GM12878 (cell line): ENCODE measurements around the gene NIPAL4. TPM values are rescaled to one million over a fixed set of nuclear protein-coding genes. Genes with fewer than 3 reads are reported as not detected.

Experiments
- ATAC-seq: fragments of 200-7000 bp; cut with Tn5 transposase; 3 replicates; pipeline ENCODE4 v1.9.1; 2020; ENCODE audit warnings: mild to moderate bottlenecking, moderate library complexity
- BruUV-seq: library from RNA; stranded (reverse); fragments of 400-500 nt; replicated peaks from 2 replicates; lab custom pipeline; 2021; lab: Mats Ljungman, UMichigan
- CTCF ChIA-PET: fragments of 300-600 bp; sonication (Branson Sonifier 250); formaldehyde crosslinking; extraction: SDS; loops from one replicate; lab custom pipeline; 2021; ENCODE audit warnings: inconsistent platforms; lab: Yijun Ruan, JAX
- POLR2A ChIA-PET: fragments of 350-600 bp; formaldehyde crosslinking; extraction: SDS; loops from one replicate; lab custom pipeline; 2021; ENCODE audit warnings: inconsistent platforms; lab: Charles Lee
- RAD21 ChIA-PET: fragments of 300-600 bp; sonication (Branson Sonifier 250); formaldehyde crosslinking; loops from one replicate; lab custom pipeline; 2023; ENCODE audit warnings: antibody characterized with exemption; ENCODE audit not compliant: unreplicated experiment; lab: Charles Lee
- SMC1A ChIA-PET: fragments of 300-600 bp; sonication (Branson Sonifier 250); formaldehyde crosslinking; loops from one replicate; lab custom pipeline; 2023; ENCODE audit not compliant: unreplicated experiment, uncharacterized antibody; lab: Charles Lee
- DNase-seq: peaks from one replicate; pipeline ENCODE4 v3.0.0-alpha.2; 2011; ENCODE audit warnings: low read depth, low spot score
- FAIRE-seq: peaks from 3 replicates; lab custom pipeline; 2011; peaks lifted over from hg19 to GRCh38; lab: Jason Lieb, UNC
- H2AFZ ChIP-seq: 2 replicates; pipeline ENCODE4 v1.6.0; 2011; ENCODE audit warnings: low read depth, low read length, control low read depth; ENCODE audit not compliant: control insufficient read depth
- H3K27ac ChIP-seq: 2 replicates; pipeline ENCODE4 v1.5.1; 2011; ENCODE audit warnings: control low read depth; ENCODE audit not compliant: control insufficient read depth, insufficient read depth
- H3K27me3 ChIP-seq, 2 experiments: replicated peaks in 1 of 2; 2 replicates each; pipeline versions ENCODE4 v1.6.0 to v1.6.1; 2011; ENCODE audit warnings: low read length in 1 of 2; ENCODE audit not compliant: control insufficient read depth in 2 of 2, insufficient read depth in 2 of 2
- H3K36me3 ChIP-seq, 2 experiments: 2 replicates each; pipeline ENCODE4 v1.5.1; 2011; ENCODE audit warnings: low read length in 1 of 2; ENCODE audit not compliant: control insufficient read depth in 2 of 2, insufficient read depth in 2 of 2
- H3K4me1 ChIP-seq: 2 replicates; pipeline ENCODE4 v1.6.1; 2011; ENCODE audit warnings: mild to moderate bottlenecking, low read length, moderate library complexity, mixed read lengths; ENCODE audit not compliant: control insufficient read depth, insufficient read depth
- H3K4me2 ChIP-seq: 2 replicates; pipeline ENCODE4 v1.6.0; 2011; ENCODE audit warnings: control low read depth; ENCODE audit not compliant: control insufficient read depth, insufficient read depth
- H3K4me3 ChIP-seq: fragments of 200-600 bp; sonication (generic); 2 replicates; pipeline ENCODE4 v1.5.1; 2016
- H3K79me2 ChIP-seq: 2 replicates; pipeline ENCODE4 v1.6.0; 2011; ENCODE audit warnings: low read length; ENCODE audit not compliant: control insufficient read depth, insufficient read depth
- H3K9ac ChIP-seq: 2 replicates; pipeline ENCODE4 v1.8.0; 2011; ENCODE audit warnings: low read length, control low read depth, mixed read lengths; ENCODE audit not compliant: control insufficient read depth, insufficient read depth
- H3K9me3 ChIP-seq: replicated peaks from 3 replicates; pipeline ENCODE4 v1.5.1; 2011; ENCODE audit warnings: mild to moderate bottlenecking, low read length; ENCODE audit not compliant: control insufficient read depth, insufficient read depth
- H4K20me1 ChIP-seq: 2 replicates; pipeline ENCODE4 v1.6.0; 2011; ENCODE audit not compliant: control insufficient read depth, insufficient read depth
- CHD1 ChIP-seq: IDR thresholded peaks from 2 replicates; pipeline ENCODE4 v1.6.1; 2012; ENCODE audit warnings: low read depth, low read length, improper control_type of control experiment
- DPF2 ChIP-seq: fragments of 450-650 bp; IDR thresholded peaks from 2 replicates; pipeline ENCODE4 v1.6.1; 2017; ENCODE audit warnings: mild to moderate bottlenecking
- ESRRA ChIP-seq: IDR thresholded peaks from 2 replicates; pipeline ENCODE4 v1.6.1; 2012; ENCODE audit warnings: mild to moderate bottlenecking, low read length, improper control_type of control experiment
- ETV6 ChIP-seq, 2 experiments: fragments of 450-650 bp in 1 of 2; IDR thresholded peaks in 1 of 2; conservative IDR thresholded peaks in 1 of 2; 2 replicates each; pipeline ENCODE4 v1.6.1; 2014; ENCODE audit warnings: antibody characterized with exemption in 1 of 2, borderline replicate concordance in 1 of 2, low read depth in 1 of 2, mild to moderate bottlenecking in 1 of 2, moderate library complexity in 1 of 2
- PRDM15 ChIP-seq: fragments of 450-650 bp; formaldehyde crosslinking; IDR thresholded peaks from 2 replicates; pipeline ENCODE4 v1.4.0; 2020; ENCODE audit warnings: mild to moderate bottlenecking, moderate library complexity
- RB1 ChIP-seq: fragments of 450-650 bp; formaldehyde crosslinking; IDR thresholded peaks from 2 replicates; pipeline ENCODE4 v1.6.1; 2017; ENCODE audit warnings: mild to moderate bottlenecking, borderline replicate concordance
- SIX5 ChIP-seq: IDR thresholded peaks from 2 replicates; pipeline ENCODE4 v1.6.1; 2011; ENCODE audit warnings: mild to moderate bottlenecking, low read depth, low read length, moderate library complexity; ENCODE audit not compliant: severe bottlenecking
- SMARCA5 ChIP-seq: fragments of 450-650 bp; IDR thresholded peaks from 2 replicates; pipeline ENCODE4 v1.6.1; 2017; ENCODE audit warnings: mild to moderate bottlenecking
- TAF1 ChIP-seq: IDR thresholded peaks from 2 replicates; pipeline ENCODE4 v1.6.1; 2011; ENCODE audit warnings: mild to moderate bottlenecking, low read depth, low read length, borderline replicate concordance
- TCF12 ChIP-seq: IDR thresholded peaks from 2 replicates; pipeline ENCODE4 v1.6.1; 2011; ENCODE audit warnings: low read depth, mild to moderate bottlenecking, low read length
- TCF3 ChIP-seq: IDR thresholded peaks from 2 replicates; pipeline ENCODE4 v1.6.1; 2012; ENCODE audit warnings: low read depth, mild to moderate bottlenecking, low read length, borderline replicate concordance; ENCODE audit not compliant: insufficient read depth
- WRNIP1 ChIP-seq: IDR thresholded peaks from 2 replicates; pipeline ENCODE4 v1.6.1; 2011; ENCODE audit warnings: low read depth, low read length, improper control_type of control experiment, borderline replicate concordance
- ZNF687 ChIP-seq: fragments of 450-650 bp; IDR thresholded peaks from 2 replicates; pipeline ENCODE4 v1.6.1; 2017; ENCODE audit warnings: mild to moderate bottlenecking, moderate library complexity
- WGBS: methylation state at CpG from one replicate; pipeline ENCODE4 v1.1.6; 2016; ENCODE audit warnings: low lambda C conversion rate; ENCODE audit not compliant: insufficient replicate concordance, insufficient coverage; ENCODE audit errors: missing lambda C conversion rate; 5-methylcytosine and 5-hydroxymethylcytosine counted together
- in situ Hi-C: fragments of 300-500 bp; cut with MboI; formaldehyde crosslinking; loops from 9 replicates; pipeline ENCODE4 v1.14.3; 2018; ENCODE audit warnings: mixed read lengths
- intact Hi-C: fragments of 100-400 bp; cut with micrococcal nuclease; formaldehyde crosslinking; loops from one replicate; pipeline ENCODE4 v1.14.2; 2022; ENCODE audit not compliant: unreplicated experiment
- polyA plus RNA-seq, 11 experiments: library from polyadenylated mRNA; depleted of rRNA in 4 of 11; unstranded in 6 of 11; stranded (reverse) in 5 of 11; fragments of >200 nt; fragmentation: Nextera tagmentation in 4 of 11; fragmentation: Illumina TruSeq in 1 of 11; extraction: Ambion mirVana in 4 of 11; extraction: Trizol in 1 of 11; gene quantifications; 1 replicate in 1 of 11; 2 replicates in 10 of 11; pipeline versions ENCODE4 v1.2.1 to v1.2.3, GENCODE V29; 2011 to 2016; ENCODE audit warnings: inconsistent platforms in 2 of 11, missing spikeins in 2 of 11, low read depth in 1 of 11
- total RNA-seq, 4 experiments: library from RNA; depleted of rRNA in 3 of 4; stranded (reverse); fragments of >200 nt in 3 of 4; fragmentation: Illumina TruSeq in 1 of 4; extraction: Trizol in 1 of 4; gene quantifications; 2 replicates each; pipeline versions ENCODE4 v1.2.1 to v1.2.3, GENCODE V29; 2013 to 2021

NIPAL4 gene
- total and polyA plus RNA-seq, 10 of the 15 experiments (the other 5 are each of a cell fraction or from before 2014, with no cell fraction given), result 0.11 to 15.5 (median 5.9) TPM

GRCh38 chr5:157473383-157474320 is 13.6 kb downstream of the NIPAL4 start:
- DNase-seq (no peak), FAIRE-seq (no peak)
- RAD21 ChIA-PET, result interaction anchor here (1.2 to 8.3 kb wide), 2 partner anchors 12 to 41 kb away, joined by 3 to 93 read pairs; no protein-coding TSS in a partner anchor

More at GRCh38 chr5:157473383-157474320, 13.6 kb downstream of the NIPAL4 start:
- Histone ChIP-seq H3K27me3 (no peaks in the 10 kb centered on the region), H3K4me1 (no peaks in the 10 kb centered on the region), H3K27ac (no peak overlapping the region), H2AFZ (no peak overlapping the region), H3K9me3 (no peaks in the 10 kb centered on the region), H3K36me3 (peaks cover 0 to under 1% of the 10 kb centered on the region in 2 experiments; a peak in 1 of 4 replicates), H3K9ac (no peak overlapping the region), H3K79me2 (no peaks in the 10 kb centered on the region), H3K4me2 (no peak overlapping the region), H3K4me3 (no peak overlapping the region)
- 66% methylated on average over 7 of the region's 7 CpGs for WGBS
- in situ Hi-C loops (no loop called here), intact Hi-C loops (loop anchor here (5.0 kb wide), 1 partner anchor 326 kb away; no protein-coding TSS in a partner anchor)
- ATAC-seq, result no peak
- no TSS peak for BruUV-seq
- CTCF ChIA-PET, result interaction anchor here (0.5 to 17.4 kb wide), 6 partner anchors 45 to 283 kb away, joined by 3 to 248 read pairs (median 4); no protein-coding TSS in a partner anchor
- POLR2A ChIA-PET, result no interaction called here
- SMC1A ChIA-PET, result interaction anchor here (1.0 to 11.3 kb wide), 3 partner anchors 12 to 243 kb away, joined by 3 to 119 read pairs (median 3); no protein-coding TSS in a partner anchor
- TF ChIP-seq RB1 (no peak), WRNIP1 (no peak), CHD1 (no peak), DPF2 (no peak), TCF12 (no peak), PRDM15 (no peak), ZNF687 (no peak), ESRRA (no peak), TCF3 (no peak), SIX5 (no peak), SMARCA5 (no peak), TAF1 (no peak), ETV6 (conservative IDR thresholded peaks at IDR 0.05 in 1 of 2, IDR thresholded peaks at IDR 0.05 in 1 of 2; ENCODE audit: borderline replicate concordance in 1 of 2, low read depth in 1 of 2) (no peak)
- TF ChIP-seq, all 136 proteins: peak for 0
- H4K20me1 ChIP-seq, result no peaks in the 10 kb centered on the region
